ENCODE data around the gene DSE.

The DSE gene

GRCh38 chr6:116422238-116422637 is 51.5 kb downstream of the DSE start:
- in situ Hi-C loops (cut with MboI; ENCODE audit: low sequenced_read_pairs, unreplicated experiment) = no loop called here
- TF ChIP-seq CTCF (IDR thresholded peaks at IDR 0.05; ENCODE audit: borderline replicate concordance, control extremely low read depth, extremely low read depth, insufficient read depth, missing control alignments) = no peak
- DNase-seq (ENCODE audit: low spot score) = no peak

DNA sequence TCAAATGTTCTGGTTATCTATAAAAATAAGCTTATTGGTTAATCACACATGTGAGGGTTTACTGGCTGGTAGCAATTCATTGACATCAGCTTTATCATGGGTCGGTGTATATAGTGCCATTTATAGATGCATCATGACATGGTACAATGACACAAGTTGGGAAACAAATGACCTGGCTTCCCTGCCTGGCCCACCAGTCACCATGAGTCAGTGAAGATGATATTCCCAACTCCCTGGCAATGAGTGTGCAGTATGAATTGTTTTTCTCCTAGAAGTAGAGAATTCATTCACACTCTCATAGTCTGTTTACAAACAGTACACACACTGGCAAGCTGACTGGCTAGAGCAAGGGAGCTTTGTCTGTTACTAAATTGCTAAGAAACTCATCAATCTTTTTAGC is 53.3 kb downstream of the DSE start:
- no peak for TF ChIP-seq CTCF (IDR thresholded peaks at IDR 0.05; ENCODE audit: borderline replicate concordance, control extremely low read depth, extremely low read depth, insufficient read depth, missing control alignments)
- in situ Hi-C loops (cut with MboI; ENCODE audit: low sequenced_read_pairs, unreplicated experiment) = no loop called here
- no peak for DNase-seq (ENCODE audit: low spot score)

- no peak for DNase-seq (ENCODE audit: low spot score)
- no peak for TF ChIP-seq CTCF (IDR thresholded peaks at IDR 0.05; ENCODE audit: borderline replicate concordance, control extremely low read depth, extremely low read depth, insufficient read depth, missing control alignments)
- in situ Hi-C loops (cut with MboI; ENCODE audit: low sequenced_read_pairs, unreplicated experiment) = loop anchor here (25.0 kb wide), 1 partner anchor 139 kb away; the partner anchor contains the start of gene TSPYL1
Observed at GRCh38 chr6:116426551-116426950, 55.8 kb downstream of the DSE start.

DNA sequence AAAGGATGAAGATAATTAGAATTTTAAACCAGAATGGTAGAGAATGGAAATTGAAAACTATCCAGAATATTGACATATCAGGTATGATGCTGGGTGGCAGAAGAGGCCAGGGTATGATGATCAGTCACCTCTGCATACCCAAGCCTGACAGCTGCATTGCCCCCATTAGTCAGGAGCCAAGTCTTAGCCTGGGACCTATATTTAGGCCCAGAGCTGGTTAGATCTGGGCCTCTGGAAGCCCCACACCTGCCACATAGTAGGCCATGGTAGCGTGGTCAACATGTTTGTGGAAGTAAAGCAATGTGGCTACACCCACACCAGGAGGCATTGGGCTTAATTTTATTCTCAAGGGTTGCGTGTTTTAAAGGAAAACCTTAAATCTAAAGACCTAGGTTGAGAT is 58.4 kb downstream of the DSE start:
- TF ChIP-seq CTCF (IDR thresholded peaks at IDR 0.05; ENCODE audit: borderline replicate concordance, control extremely low read depth, extremely low read depth, insufficient read depth, missing control alignments) = no peak
- in situ Hi-C loops (cut with MboI; ENCODE audit: low sequenced_read_pairs, unreplicated experiment) = loop anchor here (25.0 kb wide), 1 partner anchor 142 kb away; the partner anchor contains the start of gene TSPYL1
- DNase-seq (ENCODE audit: low spot score) = no peak

DNA sequence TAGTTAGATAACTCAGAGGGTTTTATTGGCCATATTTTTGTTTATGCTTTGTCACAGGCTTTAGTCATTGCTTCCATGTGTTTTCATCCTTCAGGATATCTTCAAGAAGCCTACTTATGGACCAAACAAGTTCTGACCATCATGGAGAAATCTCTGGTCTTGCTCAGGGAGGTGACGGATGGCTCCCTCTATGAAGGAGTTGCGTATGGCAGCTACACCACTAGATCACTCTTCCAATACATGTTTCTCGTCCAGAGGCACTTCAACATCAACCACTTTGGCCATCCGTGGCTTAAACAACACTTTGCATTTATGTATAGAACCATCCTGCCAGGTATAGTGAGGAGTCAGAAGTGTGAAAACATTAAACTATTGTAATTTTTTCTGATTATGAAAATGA is 60.1 kb downstream of the DSE start:
- no peak for TF ChIP-seq CTCF (IDR thresholded peaks at IDR 0.05; ENCODE audit: borderline replicate concordance, control extremely low read depth, extremely low read depth, insufficient read depth, missing control alignments)
- no peak for DNase-seq (ENCODE audit: low spot score)
- in situ Hi-C loops (cut with MboI; ENCODE audit: low sequenced_read_pairs, unreplicated experiment) = loop anchor here (25.0 kb wide), 1 partner anchor 144 kb away; the partner anchor contains the start of gene TSPYL1

DNA sequence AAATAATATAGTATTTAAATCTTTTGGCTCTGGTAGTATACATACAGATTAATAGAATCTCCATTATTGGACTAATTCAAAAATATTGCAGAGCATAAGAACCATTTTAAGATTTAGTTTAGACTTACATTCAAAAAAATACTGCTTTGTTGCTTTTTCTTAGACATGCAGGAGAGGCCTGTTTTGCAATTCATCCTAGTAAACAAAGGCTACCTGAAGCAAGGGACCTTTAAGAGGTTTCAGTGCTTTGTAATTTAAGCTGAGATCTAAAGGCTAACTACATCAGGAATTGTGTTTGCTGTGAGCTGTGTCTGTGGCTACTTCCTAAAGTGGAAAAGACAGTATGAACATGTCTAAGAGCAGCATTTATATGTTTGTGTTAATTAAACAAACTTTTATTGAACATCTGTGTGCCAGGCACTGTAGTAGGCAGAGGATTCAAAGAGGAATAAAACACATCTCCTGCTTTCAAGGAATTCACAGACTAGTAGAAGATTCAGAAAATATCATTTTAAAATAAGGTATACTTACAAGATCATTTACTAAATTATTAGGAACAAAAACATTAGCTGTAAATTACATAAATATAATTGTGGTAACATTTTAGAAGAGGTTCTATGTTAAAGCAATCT is 61.3 kb downstream of the DSE start:
- no peak for DNase-seq (ENCODE audit: low spot score)
- in situ Hi-C loops (cut with MboI; ENCODE audit: low sequenced_read_pairs, unreplicated experiment) = loop anchor here (25.0 kb wide), 1 partner anchor 145 kb away; the partner anchor contains the start of gene TSPYL1
- TF ChIP-seq CTCF (IDR thresholded peaks at IDR 0.05; ENCODE audit: borderline replicate concordance, control extremely low read depth, extremely low read depth, insufficient read depth, missing control alignments) = no peak

Data from GM13976 (cell line).